ENCODE data around the gene PLCL2. TPM values are rescaled to one million over a fixed set of nuclear protein-coding genes. Genes with fewer than 3 reads are reported as not detected.

The PLCL2 gene
- total RNA-seq, 1 experiment from 2014 or later = 32.1 TPM

DNA sequence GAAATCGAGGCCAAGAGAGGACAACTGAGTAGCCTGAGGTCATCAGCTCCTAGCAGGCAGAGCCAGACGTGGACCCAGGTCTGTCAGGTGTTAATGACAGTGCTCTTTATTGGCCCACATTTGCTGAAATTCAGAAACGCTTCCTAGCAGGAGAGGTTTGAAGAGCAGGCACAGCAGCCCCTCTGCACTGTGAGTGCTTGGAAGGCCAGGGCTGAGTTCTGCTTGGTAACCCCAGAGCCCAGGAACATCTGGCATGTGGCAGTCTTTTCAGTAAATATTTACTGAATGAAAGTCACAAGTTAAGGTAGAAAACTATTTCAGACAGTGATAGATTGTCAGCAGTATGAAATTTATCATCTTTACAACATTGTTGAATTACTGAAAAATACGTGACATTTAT, 102.4 kb downstream of the PLCL2 start:
- peaks cover 6% of the 10 kb centered on the region for H3K79me1 ChIP-seq (ENCODE audit: insufficient read depth, low read depth, low read length, poor library complexity, severe bottlenecking)
- no peaks in the 10 kb centered on the region for H3K9me3 Mint-ChIP-seq
- no peaks in the 10 kb centered on the region for H3K9me3 ChIP-seq (ENCODE audit: control insufficient read depth, low read depth, low read length)
- no peak overlapping the region for H2AK5ac ChIP-seq (ENCODE audit: insufficient read length, low read length)
- H3K56ac ChIP-seq (ENCODE audit: insufficient read length, low read depth, low read length) = no peak overlapping the region
- no peak overlapping the region for H3T11ph ChIP-seq (ENCODE audit: low read length)
- H4K8ac ChIP-seq (replicated peaks; ENCODE audit: insufficient read length, low read depth, low read length) = no peak overlapping the region
- H2BK120ac ChIP-seq (ENCODE audit: low read depth, low read length, poor library complexity, severe bottlenecking) = no peak overlapping the region
- H3K14ac ChIP-seq (ENCODE audit: insufficient read depth, low read length) = no peak overlapping the region
- no peak overlapping the region for H3K4ac ChIP-seq (ENCODE audit: low read depth, low read length)
- H3K4me3 Mint-ChIP-seq = no peak overlapping the region
- WGBS (ENCODE audit: extremely low coverage, insufficient read length, low lambda C conversion rate) = no CpG with 5 or more reads among the region's 4 CpGs
- no peak overlapping the region for H2BK15ac ChIP-seq (ENCODE audit: low read depth, low read length)
- H3K27ac ChIP-seq (ENCODE audit: insufficient read length, low read depth, low read length) = no peak overlapping the region
- H4K91ac ChIP-seq (ENCODE audit: insufficient read length, low read depth, low read length) = no peak overlapping the region
- H2BK12ac ChIP-seq (ENCODE audit: insufficient read length, low read depth, low read length) = no peak overlapping the region
- no peak overlapping the region for H3K4me2 ChIP-seq (ENCODE audit: insufficient read depth, insufficient read length, low read length)
- no peak for DNase-seq
- no peaks in the 10 kb centered on the region for H3K27me3 ChIP-seq (ENCODE audit: insufficient read depth, low read length)
- H3K79me2 ChIP-seq (ENCODE audit: insufficient read depth, low read length) = 0 out of 2 replicates have a peak, but pooled peaks cover 1% of the 10 kb centered on the region
- no peak overlapping the region for H3K27ac Mint-ChIP-seq
- no peak overlapping the region for H2BK20ac ChIP-seq (ENCODE audit: low read depth, low read length, poor library complexity, severe bottlenecking)
- no peak overlapping the region for H3K23ac ChIP-seq (ENCODE audit: insufficient read length, low read depth, low read length)
- TF ChIP-seq, protein P1, sequence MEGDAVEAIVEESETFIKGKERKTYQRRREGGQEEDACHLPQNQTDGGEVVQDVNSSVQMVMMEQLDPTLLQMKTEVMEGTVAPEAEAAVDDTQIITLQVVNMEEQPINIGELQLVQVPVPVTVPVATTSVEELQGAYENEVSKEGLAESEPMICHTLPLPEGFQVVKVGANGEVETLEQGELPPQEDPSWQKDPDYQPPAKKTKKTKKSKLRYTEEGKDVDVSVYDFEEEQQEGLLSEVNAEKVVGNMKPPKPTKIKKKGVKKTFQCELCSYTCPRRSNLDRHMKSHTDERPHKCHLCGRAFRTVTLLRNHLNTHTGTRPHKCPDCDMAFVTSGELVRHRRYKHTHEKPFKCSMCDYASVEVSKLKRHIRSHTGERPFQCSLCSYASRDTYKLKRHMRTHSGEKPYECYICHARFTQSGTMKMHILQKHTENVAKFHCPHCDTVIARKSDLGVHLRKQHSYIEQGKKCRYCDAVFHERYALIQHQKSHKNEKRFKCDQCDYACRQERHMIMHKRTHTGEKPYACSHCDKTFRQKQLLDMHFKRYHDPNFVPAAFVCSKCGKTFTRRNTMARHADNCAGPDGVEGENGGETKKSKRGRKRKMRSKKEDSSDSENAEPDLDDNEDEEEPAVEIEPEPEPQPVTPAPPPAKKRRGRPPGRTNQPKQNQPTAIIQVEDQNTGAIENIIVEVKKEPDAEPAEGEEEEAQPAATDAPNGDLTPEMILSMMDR (conservative IDR thresholded peaks at IDR 0.05) = no peak
- no peaks in the 10 kb centered on the region for H4K20me1 ChIP-seq (ENCODE audit: control insufficient read depth, insufficient read depth, insufficient read length)
- H3K23me2 ChIP-seq (ENCODE audit: insufficient read length, low read depth, low read length, poor library complexity, severe bottlenecking) = no peaks in the 10 kb centered on the region
- H2AFZ ChIP-seq (ENCODE audit: low read length) = no peak overlapping the region
- H4K5ac ChIP-seq (ENCODE audit: insufficient read length, low read depth, low read length) = no peak overlapping the region
- H3K18ac ChIP-seq (ENCODE audit: insufficient read length, low read depth, low read length) = no peak overlapping the region
- no peaks in the 10 kb centered on the region for H3K4me1 ChIP-seq (ENCODE audit: insufficient read depth, low read length)
- no peak overlapping the region for H2BK5ac ChIP-seq (ENCODE audit: insufficient read length, low read length)
- no peak overlapping the region for H3K9ac ChIP-seq (ENCODE audit: extremely low read depth, insufficient read length, low read length)
- peaks cover 36% of the 10 kb centered on the region for H3K27me3 Mint-ChIP-seq (ENCODE audit: low read depth)
- H3K36me3 Mint-ChIP-seq (ENCODE audit: insufficient read depth in 1 of 3, low read depth in 3 of 3) = no peaks in the 10 kb centered on the region
- peaks cover 7 to 12% of the 10 kb centered on the region in 2 experiments; a peak in 3 of 4 replicates for H3K4me1 Mint-ChIP-seq
